BLaER1 (cell line): ENCODE data around the gene ADAMTS2.

Experiments used
- H3K27ac ChIP-seq: shearing (Covaris generic); formaldehyde crosslinking; 2 replicates; pipeline ENCODE4 v1.8.1; 2022
- H3K27me3 ChIP-seq: shearing (Covaris generic); formaldehyde crosslinking; 2 replicates; pipeline ENCODE4 v1.8.1; 2022
- H3K36me3 ChIP-seq: shearing (Covaris generic); formaldehyde crosslinking; 2 replicates; pipeline ENCODE4 v1.8.1; 2022
- H3K4me1 ChIP-seq: shearing (Covaris generic); formaldehyde crosslinking; 2 replicates; pipeline ENCODE4 v1.8.1; 2022
- H3K4me2 ChIP-seq: shearing (Covaris generic); formaldehyde crosslinking; 2 replicates; pipeline ENCODE4 v1.8.1; 2022
- H3K4me3 ChIP-seq: shearing (Covaris generic); formaldehyde crosslinking; 2 replicates; pipeline ENCODE4 v1.8.1; 2022
- H3K9ac ChIP-seq: shearing (Covaris generic); formaldehyde crosslinking; 2 replicates; pipeline ENCODE4 v1.8.1; 2022
- H3K9me3 ChIP-seq: shearing (Covaris generic); formaldehyde crosslinking; 2 replicates; pipeline ENCODE4 v1.8.1; 2022
- H4K20me1 ChIP-seq: shearing (Covaris generic); formaldehyde crosslinking; 2 replicates; pipeline ENCODE4 v1.8.1; 2022
- Cebpa-rat ChIP-seq: shearing (Covaris generic); IDR thresholded peaks from 2 replicates; pipeline ENCODE4 v1.8.1; 2022

ADAMTS2 gene

DNA sequence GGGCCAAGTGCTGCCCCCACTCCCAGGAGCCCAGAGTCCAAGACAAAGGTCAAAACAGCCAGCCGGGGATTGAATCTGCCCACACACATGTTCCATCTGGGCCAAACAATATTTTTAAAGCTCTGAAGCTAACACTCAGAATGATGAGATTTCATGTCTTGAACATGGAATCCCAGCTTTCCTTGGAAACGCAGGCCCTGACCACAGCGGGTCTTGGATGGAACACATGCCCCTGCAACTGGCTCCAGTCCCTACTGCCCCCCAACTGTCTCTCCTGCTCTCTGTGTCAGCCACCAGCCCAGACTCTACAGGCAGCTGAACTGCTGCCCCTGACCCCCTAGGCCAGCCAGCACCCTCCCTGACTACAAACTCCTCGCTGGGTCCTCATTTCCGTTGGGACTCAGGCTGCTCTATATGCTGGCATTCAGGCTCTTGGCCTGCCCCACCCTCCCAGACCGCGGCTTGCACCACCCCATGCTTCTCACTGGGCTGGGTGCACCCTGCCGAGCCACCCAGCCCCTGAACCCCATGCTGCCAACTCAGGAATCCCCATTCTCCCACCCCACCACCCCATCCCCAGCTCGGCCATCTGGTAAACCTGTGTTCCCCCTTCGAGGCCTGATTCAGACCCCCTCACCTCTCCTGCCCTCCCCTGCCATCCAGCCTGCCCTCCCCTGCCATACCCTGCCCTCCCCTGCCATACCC, 71.7 kb downstream of the ADAMTS2 start:
- H3K36me3 ChIP-seq = no peaks in the 10 kb centered on the region
- no peak overlapping the region for H3K9ac ChIP-seq
- H3K27ac ChIP-seq = no peak overlapping the region
- H3K4me2 ChIP-seq = no peak overlapping the region
- no peaks in the 10 kb centered on the region for H3K27me3 ChIP-seq
- no peaks in the 10 kb centered on the region for H3K9me3 ChIP-seq
- no peak for TF ChIP-seq Cebpa-rat
- H3K4me1 ChIP-seq = peaks cover 6% of the 10 kb centered on the region
- H4K20me1 ChIP-seq = no peaks in the 10 kb centered on the region
- H3K4me3 ChIP-seq = no peak overlapping the region

DNA sequence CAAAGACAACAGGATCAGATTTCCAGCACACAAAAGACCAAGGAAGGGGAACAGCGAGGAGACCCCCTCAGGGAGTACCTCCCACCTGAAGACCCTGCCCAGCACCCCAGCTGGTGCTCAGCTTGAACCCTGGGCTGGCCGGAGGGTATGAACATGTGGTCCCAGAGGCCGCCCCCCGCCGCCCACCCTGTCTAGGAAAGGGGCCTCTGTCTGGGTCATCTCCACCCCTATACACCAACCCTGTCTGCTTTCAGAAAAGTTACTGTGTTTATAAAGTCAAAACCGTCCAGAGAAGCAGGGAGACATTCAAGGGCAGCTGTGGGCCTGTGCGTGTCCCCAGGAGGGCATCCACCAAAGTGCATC, 72.2 kb downstream of the ADAMTS2 start:
- H3K4me2 ChIP-seq = no peak overlapping the region
- H3K27me3 ChIP-seq = no peaks in the 10 kb centered on the region
- H3K36me3 ChIP-seq = no peaks in the 10 kb centered on the region
- H4K20me1 ChIP-seq = no peaks in the 10 kb centered on the region
- no peak overlapping the region for H3K27ac ChIP-seq
- no peak overlapping the region for H3K9ac ChIP-seq
- no peaks in the 10 kb centered on the region for H3K9me3 ChIP-seq
- no peak for TF ChIP-seq Cebpa-rat
- H3K4me1 ChIP-seq = peaks cover under 1% of the 10 kb centered on the region
- H3K4me3 ChIP-seq = no peak overlapping the region

DNA sequence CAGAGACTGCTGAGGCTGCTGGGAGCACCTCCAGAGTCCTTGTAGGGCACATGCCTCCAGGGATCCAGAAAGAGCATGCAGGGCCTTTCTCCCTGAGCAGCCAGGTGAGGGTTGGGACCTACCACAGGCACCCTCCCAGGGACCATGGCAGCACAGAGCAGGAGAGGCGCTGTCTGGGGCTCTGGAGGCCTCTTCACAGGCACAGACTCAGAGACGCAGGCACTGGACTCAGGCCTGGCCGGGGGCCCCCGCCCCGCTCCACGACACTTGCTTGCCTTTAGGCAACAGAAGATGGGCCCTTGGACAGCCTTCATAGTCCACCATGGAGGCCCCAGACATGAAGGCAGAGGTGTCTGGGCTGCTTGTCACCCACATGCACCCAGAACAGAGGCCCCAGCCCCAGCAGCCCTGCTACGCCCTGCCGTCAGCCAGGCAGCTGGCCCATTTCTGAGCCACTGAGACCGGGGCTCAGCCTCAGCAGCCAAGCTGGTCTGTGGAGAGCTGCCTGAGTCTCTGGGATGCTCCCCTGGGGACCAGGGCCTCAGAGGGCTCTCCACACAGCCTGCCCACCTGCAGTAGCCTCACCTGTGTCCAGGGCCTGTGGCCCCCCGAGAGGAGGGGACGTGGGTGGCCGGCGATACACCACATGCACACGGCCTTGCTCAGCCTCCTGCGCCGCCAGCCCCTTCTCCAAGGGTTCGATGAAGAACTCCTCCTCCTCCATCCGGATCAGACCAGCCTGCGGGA, 72.8 kb downstream of the ADAMTS2 start:
- Histone ChIP-seq H3K36me3 (no peaks in the 10 kb centered on the region), H3K4me1 (peaks cover 3% of the 10 kb centered on the region; the same call in 1 of the 2 replicates), H3K9ac (no peak overlapping the region), H3K27me3 (no peaks in the 10 kb centered on the region), H3K9me3 (no peaks in the 10 kb centered on the region), H4K20me1 (no peaks in the 10 kb centered on the region), H3K4me2 (no peak overlapping the region), H3K4me3 (no peak overlapping the region), H3K27ac (no peak overlapping the region)
- no peak for TF ChIP-seq Cebpa-rat

DNA sequence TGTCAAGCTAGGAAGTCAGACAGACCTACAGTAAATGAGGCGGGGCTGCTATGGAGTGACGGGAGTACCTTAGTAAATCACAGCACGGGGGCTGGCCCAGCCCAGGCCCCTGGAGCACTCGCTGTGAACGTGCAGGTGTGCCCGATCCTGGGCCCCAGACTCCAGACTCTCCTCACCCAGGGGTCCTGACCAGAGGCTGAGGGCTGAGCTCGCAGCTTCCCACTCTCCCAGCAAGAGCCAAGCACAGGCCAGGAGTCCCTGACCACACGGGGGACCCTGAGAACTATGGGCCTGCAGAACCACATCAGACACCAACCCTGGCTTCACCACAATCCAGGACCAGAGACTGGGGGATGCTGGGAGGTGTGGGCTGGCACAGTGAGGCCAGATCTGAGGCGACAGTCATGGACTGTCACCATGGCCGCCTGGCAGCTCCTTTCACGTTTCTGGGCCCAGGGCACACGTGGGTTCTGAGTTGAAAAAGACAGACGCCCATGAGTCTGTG, 73.4 kb downstream of the ADAMTS2 start:
- H3K9ac ChIP-seq = no peak overlapping the region
- no peaks in the 10 kb centered on the region for H3K36me3 ChIP-seq
- no peak overlapping the region for H3K27ac ChIP-seq
- no peak for TF ChIP-seq Cebpa-rat
- H4K20me1 ChIP-seq = no peaks in the 10 kb centered on the region
- no peak overlapping the region for H3K4me2 ChIP-seq
- H3K9me3 ChIP-seq = no peaks in the 10 kb centered on the region
- H3K27me3 ChIP-seq = no peaks in the 10 kb centered on the region
- peaks cover 9% of the 10 kb centered on the region; the same call in 1 of the 2 replicates for H3K4me1 ChIP-seq
- no peak overlapping the region for H3K4me3 ChIP-seq

DNA sequence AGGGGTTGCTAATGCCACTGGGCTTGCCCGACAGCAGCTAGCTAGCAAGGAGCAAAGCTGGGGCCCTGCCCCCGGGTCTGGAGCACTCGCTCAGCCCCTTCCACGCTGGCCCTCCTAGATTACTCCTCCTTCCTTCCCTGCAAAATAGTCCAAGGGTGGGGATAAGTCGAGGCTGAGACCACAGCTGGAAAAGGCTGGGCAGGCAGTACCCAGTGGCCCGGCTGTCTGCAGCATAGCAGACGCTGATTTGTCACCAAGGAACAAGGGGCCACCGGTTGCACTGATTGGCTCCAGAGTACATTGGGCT, 73.9 kb downstream of the ADAMTS2 start:
- Histone ChIP-seq H3K9me3 (no peaks in the 10 kb centered on the region), H3K4me2 (no peak overlapping the region), H3K9ac (no peak overlapping the region), H3K27ac (no peak overlapping the region), H3K4me1 (peaks cover 11% of the 10 kb centered on the region; the same call in 1 of the 2 replicates), H4K20me1 (no peaks in the 10 kb centered on the region), H3K4me3 (no peak overlapping the region), H3K27me3 (no peaks in the 10 kb centered on the region), H3K36me3 (no peaks in the 10 kb centered on the region)
- TF ChIP-seq Cebpa-rat = no peak

DNA sequence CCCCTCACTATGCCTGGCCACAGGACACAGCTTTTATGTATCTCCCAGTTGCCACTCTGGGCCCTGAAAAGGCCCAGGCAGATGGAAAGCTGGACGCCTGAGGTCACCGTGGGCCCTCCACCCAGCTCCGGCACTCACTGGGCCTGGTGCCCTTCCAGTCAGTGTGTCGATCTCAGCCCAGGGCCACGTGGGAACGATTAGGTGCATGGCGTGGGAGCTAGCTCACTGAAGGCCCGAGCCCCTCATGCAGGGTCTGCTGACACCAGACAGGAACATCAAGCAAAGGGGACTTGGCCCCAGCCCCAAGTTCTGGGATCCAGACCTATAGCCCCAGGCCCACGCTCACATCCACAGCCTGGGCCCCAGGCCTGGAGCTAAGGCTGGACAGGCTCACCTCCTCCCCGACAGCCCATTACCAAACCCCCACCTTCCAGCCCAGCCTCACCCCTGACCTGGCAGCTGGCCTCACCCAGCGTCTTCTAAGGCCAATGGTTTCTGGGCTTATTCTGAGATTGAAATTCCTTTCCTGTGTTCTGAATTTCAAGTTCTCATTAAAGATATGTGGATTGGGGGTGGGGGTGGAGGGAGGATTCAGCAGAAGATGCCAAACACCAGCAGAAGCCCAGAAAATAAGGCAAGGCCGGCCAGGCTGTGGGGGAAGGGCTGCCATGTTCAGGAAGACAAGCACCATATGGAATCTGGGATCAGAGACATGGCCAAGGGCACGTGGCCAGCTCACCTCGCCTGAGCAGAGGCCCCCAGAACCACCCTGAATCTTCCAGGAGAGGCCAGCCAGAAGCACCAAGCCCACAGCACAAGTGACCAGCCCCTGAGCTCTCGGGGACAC, 74.5 kb downstream of the ADAMTS2 start:
- TF ChIP-seq Cebpa-rat = no peak
- H4K20me1 ChIP-seq = no peaks in the 10 kb centered on the region
- H3K9ac ChIP-seq = no peak overlapping the region
- no peak overlapping the region for H3K27ac ChIP-seq
- H3K9me3 ChIP-seq = no peaks in the 10 kb centered on the region
- H3K27me3 ChIP-seq = no peaks in the 10 kb centered on the region
- peaks cover 13% of the 10 kb centered on the region for H3K4me1 ChIP-seq
- no peak overlapping the region for H3K4me3 ChIP-seq
- no peaks in the 10 kb centered on the region for H3K36me3 ChIP-seq
- no peak overlapping the region for H3K4me2 ChIP-seq

DNA sequence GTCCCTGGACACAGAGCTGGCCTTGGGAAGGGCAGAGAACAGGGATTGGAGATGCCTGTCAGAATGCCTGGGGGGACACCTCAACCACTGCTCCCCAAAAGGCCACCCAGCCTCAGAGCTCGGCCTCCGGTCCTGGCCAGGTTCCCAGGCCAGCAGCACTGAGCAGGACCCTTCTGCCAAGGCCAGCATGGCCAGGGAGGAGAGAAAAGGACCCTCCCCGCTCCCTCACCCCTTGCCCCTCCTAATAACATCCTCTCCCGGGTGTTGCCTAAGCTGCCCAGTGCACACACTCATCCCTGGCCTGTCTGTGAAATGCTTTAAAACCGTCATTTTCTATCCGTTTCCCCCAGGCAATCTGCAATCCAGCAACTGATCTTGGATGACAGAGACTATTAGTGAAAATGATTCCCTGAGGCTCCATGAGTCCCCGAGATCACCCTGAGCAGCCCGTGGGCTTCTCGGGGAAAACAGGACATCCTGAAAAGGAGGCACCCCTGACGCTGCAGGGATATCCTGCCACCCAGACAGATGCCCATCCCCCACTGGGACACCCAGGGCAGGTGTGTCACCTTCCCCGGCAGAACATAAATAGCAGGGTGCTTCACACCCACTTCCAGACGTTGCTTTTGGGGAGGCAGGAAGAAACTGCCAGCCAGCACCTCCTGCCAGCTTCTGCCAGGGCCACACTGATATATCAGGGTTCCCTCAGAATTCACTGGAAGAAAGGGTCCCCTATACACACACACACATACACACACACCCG, 75.3 kb downstream of the ADAMTS2 start:
- no peaks in the 10 kb centered on the region for H3K9me3 ChIP-seq
- TF ChIP-seq Cebpa-rat = no peak
- H3K4me2 ChIP-seq = no peak overlapping the region
- no peak overlapping the region for H3K9ac ChIP-seq
- H4K20me1 ChIP-seq = no peaks in the 10 kb centered on the region
- peaks cover 21% of the 10 kb centered on the region for H3K4me1 ChIP-seq
- no peak overlapping the region for H3K4me3 ChIP-seq
- H3K27me3 ChIP-seq = no peaks in the 10 kb centered on the region
- no peak overlapping the region for H3K27ac ChIP-seq
- no peaks in the 10 kb centered on the region for H3K36me3 ChIP-seq

DNA sequence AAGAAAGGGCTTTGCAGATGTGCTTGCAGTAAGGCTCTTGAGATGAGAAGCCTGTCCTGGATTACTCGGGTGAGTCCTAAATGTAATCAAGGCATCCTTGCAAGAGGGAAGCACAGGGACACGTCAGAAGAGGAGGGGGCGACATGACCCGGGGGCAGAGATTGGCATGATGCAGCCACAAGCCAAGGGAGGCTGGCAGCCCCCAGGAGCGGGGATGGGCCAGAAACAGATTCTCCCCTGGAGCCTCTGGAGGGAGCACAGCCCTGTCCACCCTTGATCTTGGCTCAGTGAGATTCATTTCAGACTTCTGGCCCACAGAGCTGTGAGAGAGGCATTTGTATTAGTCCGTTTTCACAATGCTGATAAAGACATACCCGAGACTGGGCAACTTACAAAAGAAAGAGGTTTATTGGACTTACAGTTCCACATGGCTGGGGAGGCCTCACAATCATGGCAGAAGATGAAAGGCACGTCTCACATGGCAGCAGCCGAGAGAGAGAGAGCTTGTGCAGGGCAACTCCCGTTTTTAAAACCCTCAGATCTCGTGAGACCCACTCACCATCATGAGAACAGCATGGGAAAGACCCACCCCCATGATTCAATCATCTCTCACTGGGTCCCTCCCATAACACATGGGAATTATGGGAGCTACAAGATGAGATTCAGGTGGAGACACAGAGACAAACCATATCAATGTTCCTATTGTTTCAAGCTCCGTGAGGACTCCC, 76.1 kb downstream of the ADAMTS2 start:
- Histone ChIP-seq H4K20me1 (no peaks in the 10 kb centered on the region), H3K4me3 (no peak overlapping the region), H3K9me3 (no peaks in the 10 kb centered on the region), H3K4me1 (peaks cover 23% of the 10 kb centered on the region), H3K4me2 (no peak overlapping the region), H3K27me3 (no peaks in the 10 kb centered on the region), H3K36me3 (no peaks in the 10 kb centered on the region), H3K27ac (no peak overlapping the region), H3K9ac (no peak overlapping the region)
- no peak for TF ChIP-seq Cebpa-rat
